HG03575 (cell line): ENCODE data around the gene TTC12.

Experiments
- ATAC-seq: cut with Tn5 transposase; IDR thresholded peaks from one replicate; pipeline ENCODE4 v1.9.1; 2021; ENCODE audit not compliant: unreplicated experiment, insufficient number of reproducible peaks, low FRiP score; ENCODE audit errors: extremely low read depth

TTC12 gene

DNA sequence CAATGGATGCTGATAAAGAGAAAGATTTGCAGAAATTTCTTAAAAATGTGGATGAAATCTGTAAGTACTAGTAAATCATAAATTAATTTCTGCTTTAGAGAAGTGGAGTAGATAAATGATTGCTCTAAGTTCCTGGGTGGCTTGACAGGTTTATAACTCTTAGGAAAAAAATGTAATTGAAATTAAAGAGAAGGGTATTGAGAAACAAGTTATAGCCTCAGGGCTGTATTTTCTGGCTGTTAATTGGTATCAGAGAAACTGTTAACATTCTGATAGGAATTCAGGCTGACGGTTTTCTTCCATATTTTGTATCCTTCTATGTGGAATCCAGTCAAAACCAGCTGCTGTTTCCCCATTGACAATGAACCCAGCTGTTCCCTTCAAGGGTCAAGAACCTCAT is 1.9 kb downstream of the TTC12 start:
- no peak for ATAC-seq

DNA sequence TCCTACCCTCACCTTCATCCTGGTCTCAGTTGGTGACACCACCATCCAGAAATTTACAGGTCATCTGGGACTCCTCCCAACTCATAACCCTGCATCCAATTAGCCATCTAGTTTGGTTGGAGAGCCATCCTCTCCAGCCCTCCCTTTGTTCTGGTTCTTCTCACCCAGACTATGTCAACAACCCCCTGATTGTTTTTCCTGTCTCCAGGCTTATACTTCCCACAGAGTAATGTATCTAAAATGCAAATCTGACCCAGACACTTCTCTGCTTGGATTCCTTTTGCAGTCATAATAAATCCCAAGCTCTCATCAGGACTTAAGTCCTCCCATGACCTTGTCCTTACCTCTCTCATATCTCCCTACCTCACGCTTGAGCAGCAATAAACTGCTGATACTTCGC is 3.0 kb downstream of the TTC12 start:
- no peak for ATAC-seq

GRCh38 chr11:113319085-113319484 is 4.7 kb downstream of the TTC12 start:
- ATAC-seq = no peak

GRCh38 chr11:113322158-113322557 is 7.8 kb downstream of the TTC12 start:
- no peak for ATAC-seq

DNA sequence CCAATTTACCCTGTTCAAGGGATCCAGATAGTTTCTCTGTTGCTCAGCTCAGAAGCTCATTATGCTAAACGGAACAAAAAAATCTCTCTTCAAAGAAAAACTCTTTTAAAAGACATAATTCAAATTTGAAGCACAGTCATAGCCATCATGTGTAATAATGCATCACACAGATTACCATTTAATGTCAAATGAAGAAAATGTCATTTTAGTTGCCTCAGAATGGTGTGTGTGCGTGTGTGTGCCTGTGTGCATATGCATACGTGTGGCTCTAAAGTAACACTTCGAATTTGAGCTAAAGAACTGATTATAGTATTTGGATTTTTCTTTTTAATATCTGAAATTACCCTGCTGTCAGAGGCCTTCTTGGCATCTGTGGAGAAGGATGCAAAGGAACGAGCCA is 9.9 kb downstream of the TTC12 start:
- no peak for ATAC-seq

- no peak for ATAC-seq
These were observed 15.3 kb downstream of the TTC12 start for GRCh38 chr11:113329725-113330124.

GRCh38 chr11:113331441-113331840 is 17.1 kb downstream of the TTC12 start:
- ATAC-seq = no peak

GRCh38 chr11:113332023-113332422 is 17.6 kb downstream of the TTC12 start:
- ATAC-seq = no peak

- ATAC-seq = no peak
These were observed 18.4 kb downstream of the TTC12 start for GRCh38 chr11:113332638-113333329.

- ATAC-seq = peak; percentile 51
These were observed 19.8 kb downstream of the TTC12 start for GRCh38 chr11:113334183-113334582.

GRCh38 chr11:113338730-113339129 is 24.3 kb downstream of the TTC12 start:
- no peak for ATAC-seq

GRCh38 chr11:113339929-113340589 is 25.7 kb downstream of the TTC12 start:
- no peak for ATAC-seq

- ATAC-seq = no peak
These were observed 27.2 kb downstream of the TTC12 start for GRCh38 chr11:113341388-113342165.

DNA sequence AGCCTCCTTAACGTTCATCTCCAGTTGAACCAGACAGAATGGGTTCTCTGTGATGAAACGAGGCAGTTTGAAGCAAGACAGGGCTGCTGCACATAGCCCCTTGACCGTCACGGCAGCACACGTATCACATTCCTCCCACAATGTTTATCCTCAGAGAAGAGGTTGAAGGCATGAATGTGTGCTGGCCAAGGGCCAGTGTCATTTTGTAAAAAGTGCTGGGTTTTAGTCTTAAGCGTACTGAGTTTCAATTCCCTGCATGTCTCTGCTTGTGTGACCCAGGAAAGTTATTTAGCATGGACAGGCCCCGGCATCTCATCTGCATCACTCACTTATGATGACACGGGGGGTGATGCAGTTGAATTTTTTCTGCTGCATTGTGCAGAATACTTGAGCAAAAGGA is 31.6 kb downstream of the TTC12 start:
- no peak for ATAC-seq

DNA sequence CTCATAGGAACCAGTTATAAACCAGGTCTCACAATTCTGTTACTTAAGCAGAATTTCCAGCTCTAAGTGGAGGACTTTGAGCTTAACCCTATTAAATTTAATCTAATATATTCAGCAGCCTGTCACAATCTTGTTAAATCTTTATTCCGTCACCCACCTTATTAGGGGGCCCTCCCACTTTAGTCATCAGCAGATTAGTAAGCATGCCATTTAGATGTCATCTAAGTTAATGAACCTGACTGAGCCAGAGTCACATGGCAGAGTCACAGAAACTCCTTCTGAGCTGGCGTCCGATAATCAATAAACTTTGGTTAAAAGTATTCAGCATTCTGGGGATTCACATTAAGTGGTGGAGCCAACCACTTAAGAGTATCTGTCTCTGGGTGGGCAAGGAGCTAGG is 35.1 kb downstream of the TTC12 start:
- no peak for ATAC-seq

DNA sequence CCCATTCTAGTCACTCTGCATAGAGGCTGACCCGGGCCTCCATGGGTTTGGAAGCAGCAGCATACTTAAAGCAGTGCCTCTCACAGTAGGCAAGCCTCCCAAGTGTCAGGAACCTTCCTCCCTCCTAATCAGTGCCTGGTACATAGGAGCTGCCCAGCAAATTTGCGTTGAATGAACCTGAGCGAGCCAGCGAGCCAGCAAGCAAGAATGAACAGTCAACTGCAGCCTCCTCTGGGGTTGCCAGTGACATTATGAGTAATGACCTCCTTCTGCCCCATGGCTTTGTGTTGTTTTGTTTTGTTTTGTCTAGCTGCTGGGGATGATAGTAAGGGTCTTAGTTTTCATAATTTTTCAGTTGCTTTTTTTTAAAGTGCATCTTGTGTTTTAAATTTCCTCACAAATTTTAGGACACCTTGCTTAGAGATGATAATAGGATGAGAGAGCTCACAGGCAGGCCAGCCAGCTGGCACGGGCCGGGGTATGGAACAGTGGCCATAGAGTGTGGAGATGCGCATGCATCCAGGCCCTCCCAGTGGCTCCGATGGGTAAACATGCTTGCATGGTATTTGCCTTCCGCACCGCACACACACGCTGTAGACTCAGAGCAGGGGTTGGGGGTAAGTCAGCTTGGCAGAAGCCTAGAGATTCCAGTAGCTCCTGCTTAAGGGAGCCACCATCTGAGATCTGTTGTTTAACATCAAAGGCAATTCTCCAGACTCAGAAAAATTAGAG is 36.1 kb downstream of the TTC12 start:
- no peak for ATAC-seq

- no peak for ATAC-seq
These were observed 36.7 kb downstream of the TTC12 start for GRCh38 chr11:113351068-113351450.

DNA sequence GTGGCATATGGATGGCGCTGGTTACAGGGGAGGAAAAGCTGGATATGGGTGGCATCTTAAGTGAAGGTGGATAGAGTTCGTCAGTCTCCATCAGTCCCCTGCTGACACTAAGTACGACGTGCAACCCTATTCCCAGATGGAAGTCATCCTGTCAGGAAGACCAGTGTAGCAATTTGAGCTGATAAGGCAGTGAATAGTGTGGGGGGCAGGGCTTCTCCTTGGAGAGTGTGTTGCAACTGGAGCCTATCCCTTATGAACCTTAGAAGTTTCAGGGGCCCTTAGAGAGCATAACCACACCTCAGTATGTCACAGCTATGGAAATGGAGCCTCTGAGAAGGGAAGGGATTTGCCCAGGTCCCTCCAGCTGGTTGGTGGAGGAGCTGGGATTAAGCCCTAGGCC is 37.1 kb downstream of the TTC12 start:
- no peak for ATAC-seq

DNA sequence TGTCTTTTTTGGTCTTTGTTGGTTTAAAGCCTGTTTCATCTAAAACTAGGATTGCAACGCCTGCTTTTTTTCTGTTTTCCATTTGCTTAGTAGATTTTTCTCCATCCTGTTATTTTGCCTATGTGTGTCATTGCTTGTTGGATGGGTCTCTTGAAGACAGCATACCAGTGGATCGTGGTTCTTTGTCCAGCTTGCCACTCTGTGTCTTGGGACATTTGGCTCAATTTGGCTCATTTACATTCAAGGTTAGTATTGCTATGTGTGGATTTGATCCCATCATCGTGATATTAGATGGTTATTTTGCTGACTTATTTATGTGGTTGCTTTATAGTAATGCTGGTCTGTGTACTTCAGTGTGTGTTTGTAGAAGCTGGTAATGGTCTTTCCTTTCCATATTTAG is 41.8 kb downstream of the TTC12 start:
- no peak for ATAC-seq

DNA sequence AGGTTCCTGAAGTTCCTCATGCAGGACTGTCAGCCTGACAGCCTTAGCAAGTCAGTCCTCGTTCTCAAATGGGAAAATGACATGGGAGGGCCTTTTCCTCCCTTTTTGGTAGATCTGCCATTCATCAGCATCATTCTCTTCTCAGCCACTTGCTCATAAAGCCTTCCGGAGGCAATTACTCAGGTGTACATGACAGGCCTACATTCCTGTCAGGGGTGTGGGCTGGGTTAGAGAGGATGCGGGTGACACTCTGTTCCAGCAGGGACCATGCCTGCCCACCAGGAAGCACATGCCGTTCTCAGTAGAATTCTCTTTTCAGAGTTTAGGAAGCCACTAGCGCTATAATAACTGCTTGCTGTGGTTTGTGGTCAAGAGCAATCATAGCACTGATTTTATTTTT is 49.0 kb downstream of the TTC12 start:
- ATAC-seq = no peak
